ENCODE measurements around the gene TMEM101.
"Not testable (repeated sequence)": the region's sequence is repeated elsewhere in the genome, so short reads cannot be mapped to it uniquely, and the experiment has no call there.

TMEM101 gene

GRCh38 chr17:43999024-43999423, 15.7 kb downstream of the TMEM101 start:
- Histone ChIP-seq H3K27me3 (ENCODE audit: insufficient read depth, insufficient read length) (peaks cover 11% of the 10 kb centered on the region), H3K36me3 (ENCODE audit: insufficient read depth, insufficient read length, low read length) (no peaks in the 10 kb centered on the region), H3K9ac (ENCODE audit: insufficient read length, low read depth) (no peak overlapping the region), H3K9me3 (ENCODE audit: insufficient read depth, low read length) (no peaks in the 10 kb centered on the region), H3K4me3 (ENCODE audit: insufficient read length, low read depth) (no peak overlapping the region), H3K4me1 (ENCODE audit: insufficient read depth, insufficient read length) (peaks cover 3% of the 10 kb centered on the region)
- DNase-seq (ENCODE audit: low read depth, low spot score): no peak
- TF ChIP-seq ZNF274 (IDR thresholded peaks at IDR 0.05; ENCODE audit: low read depth, low read length) (no peak), SUZ12 (IDR thresholded peaks at IDR 0.05; ENCODE audit: extremely low read depth, insufficient read depth, insufficient read length) (no peak), YY1 (IDR thresholded peaks at IDR 0.05; ENCODE audit: insufficient read depth, insufficient read length) (no peak)

GRCh38 chr17:43998552-43998951, 16.2 kb downstream of the TMEM101 start:
- Histone ChIP-seq H3K4me1 (ENCODE audit: insufficient read depth, insufficient read length) (peaks cover 3% of the 10 kb centered on the region), H3K4me3 (ENCODE audit: insufficient read length, low read depth) (no peak overlapping the region), H3K27me3 (ENCODE audit: insufficient read depth, insufficient read length) (peaks cover 6% of the 10 kb centered on the region), H3K36me3 (ENCODE audit: insufficient read depth, insufficient read length, low read length) (no peaks in the 10 kb centered on the region), H3K9me3 (ENCODE audit: insufficient read depth, low read length) (no peaks in the 10 kb centered on the region), H3K9ac (ENCODE audit: insufficient read length, low read depth) (no peak overlapping the region)
- TF ChIP-seq SUZ12 (IDR thresholded peaks at IDR 0.05; ENCODE audit: extremely low read depth, insufficient read depth, insufficient read length): no peak
- no peak for TF ChIP-seq ZNF274 (IDR thresholded peaks at IDR 0.05; ENCODE audit: low read depth, low read length)
- no peak for TF ChIP-seq YY1 (IDR thresholded peaks at IDR 0.05; ENCODE audit: insufficient read depth, insufficient read length)
- no peak for DNase-seq (ENCODE audit: low read depth, low spot score)

GRCh38 chr17:43997180-43997579, 17.6 kb downstream of the TMEM101 start:
- not testable (repeated sequence) for H3K9ac ChIP-seq (ENCODE audit: insufficient read length, low read depth); H3K9me3 ChIP-seq (ENCODE audit: insufficient read depth, low read length); DNase-seq (ENCODE audit: low read depth, low spot score); H3K4me3 ChIP-seq (ENCODE audit: insufficient read length, low read depth); H3K36me3 ChIP-seq (ENCODE audit: insufficient read depth, insufficient read length, low read length); H3K27me3 ChIP-seq (ENCODE audit: insufficient read depth, insufficient read length); H3K4me1 ChIP-seq (ENCODE audit: insufficient read depth, insufficient read length)

- no peaks in the 10 kb centered on the region for H3K9me3 ChIP-seq (ENCODE audit: insufficient read depth, low read length)
- no peak overlapping the region for H3K9ac ChIP-seq (ENCODE audit: insufficient read length, low read depth)
- H3K27me3 ChIP-seq (ENCODE audit: insufficient read depth, insufficient read length): no peaks in the 10 kb centered on the region
- no peak for DNase-seq (ENCODE audit: low read depth, low spot score)
- no peaks in the 10 kb centered on the region for H3K36me3 ChIP-seq (ENCODE audit: insufficient read depth, insufficient read length, low read length)
- no peak for TF ChIP-seq YY1 (IDR thresholded peaks at IDR 0.05; ENCODE audit: insufficient read depth, insufficient read length)
- no peak for TF ChIP-seq SUZ12 (IDR thresholded peaks at IDR 0.05; ENCODE audit: extremely low read depth, insufficient read depth, insufficient read length)
- TF ChIP-seq ZNF274 (IDR thresholded peaks at IDR 0.05; ENCODE audit: low read depth, low read length): no peak
- H3K4me3 ChIP-seq (ENCODE audit: insufficient read length, low read depth): peak overlapping the region; percentile 58
- H3K4me1 ChIP-seq (ENCODE audit: insufficient read depth, insufficient read length): peaks cover 3% of the 10 kb centered on the region
Measured at GRCh38 chr17:43995150-43995471, 19.7 kb downstream of the TMEM101 start.

GRCh38 chr17:43994272-43995149, 20.3 kb downstream of the TMEM101 start:
- peaks cover 3% of the 10 kb centered on the region for H3K4me1 ChIP-seq (ENCODE audit: insufficient read depth, insufficient read length)
- peak overlapping the region; percentile 84 for H3K9ac ChIP-seq (ENCODE audit: insufficient read length, low read depth)
- H3K27me3 ChIP-seq (ENCODE audit: insufficient read depth, insufficient read length): no peaks in the 10 kb centered on the region
- no peaks in the 10 kb centered on the region for H3K36me3 ChIP-seq (ENCODE audit: insufficient read depth, insufficient read length, low read length)
- DNase-seq (ENCODE audit: low read depth, low spot score): no peak
- no peaks in the 10 kb centered on the region for H3K9me3 ChIP-seq (ENCODE audit: insufficient read depth, low read length)
- H3K4me3 ChIP-seq (ENCODE audit: insufficient read length, low read depth): peak overlapping the region; percentile 58
- TF ChIP-seq ZNF274 (IDR thresholded peaks at IDR 0.05; ENCODE audit: low read depth, low read length) (no peak), SUZ12 (IDR thresholded peaks at IDR 0.05; ENCODE audit: extremely low read depth, insufficient read depth, insufficient read length) (no peak), YY1 (IDR thresholded peaks at IDR 0.05; ENCODE audit: insufficient read depth, insufficient read length) (no peak)

GRCh38 chr17:43992641-43993040, 22.1 kb downstream of the TMEM101 start:
- Histone ChIP-seq H3K4me1 (ENCODE audit: insufficient read depth, insufficient read length) (peaks cover 3% of the 10 kb centered on the region), H3K27me3 (ENCODE audit: insufficient read depth, insufficient read length) (no peaks in the 10 kb centered on the region)
- no peak for DNase-seq (ENCODE audit: low read depth, low spot score)

GRCh38 chr17:43988301-43988700, 26.5 kb downstream of the TMEM101 start:
- no peak overlapping the region for H3K4me3 ChIP-seq (ENCODE audit: insufficient read length, low read depth)
- TF ChIP-seq SUZ12 (IDR thresholded peaks at IDR 0.05; ENCODE audit: extremely low read depth, insufficient read depth, insufficient read length) (no peak), YY1 (IDR thresholded peaks at IDR 0.05; ENCODE audit: insufficient read depth, insufficient read length) (no peak), ZNF274 (IDR thresholded peaks at IDR 0.05; ENCODE audit: low read depth, low read length) (no peak)
- DNase-seq (ENCODE audit: low read depth, low spot score): no peak
- H3K9me3 ChIP-seq (ENCODE audit: insufficient read depth, low read length): no peaks in the 10 kb centered on the region
- peaks cover 6% of the 10 kb centered on the region for H3K4me1 ChIP-seq (ENCODE audit: insufficient read depth, insufficient read length)
- no peaks in the 10 kb centered on the region for H3K36me3 ChIP-seq (ENCODE audit: insufficient read depth, insufficient read length, low read length)
- H3K27me3 ChIP-seq (ENCODE audit: insufficient read depth, insufficient read length): peaks cover 7% of the 10 kb centered on the region
- no peak overlapping the region for H3K9ac ChIP-seq (ENCODE audit: insufficient read length, low read depth)

More at GRCh38 chr17:43992641-43993040, 22.1 kb downstream of the TMEM101 start:
- Histone ChIP-seq H3K9ac (ENCODE audit: insufficient read length, low read depth) (no peak overlapping the region), H3K4me3 (ENCODE audit: insufficient read length, low read depth) (no peak overlapping the region), H3K9me3 (ENCODE audit: insufficient read depth, low read length) (no peaks in the 10 kb centered on the region), H3K36me3 (ENCODE audit: insufficient read depth, insufficient read length, low read length) (no peaks in the 10 kb centered on the region)
- TF ChIP-seq ZNF274 (IDR thresholded peaks at IDR 0.05; ENCODE audit: low read depth, low read length): no peak
- TF ChIP-seq SUZ12 (IDR thresholded peaks at IDR 0.05; ENCODE audit: extremely low read depth, insufficient read depth, insufficient read length): no peak
- no peak for TF ChIP-seq YY1 (IDR thresholded peaks at IDR 0.05; ENCODE audit: insufficient read depth, insufficient read length)

All from NT2/D1 (cell line).